SU-DHL-6 (cell line): Measurements from ENCODE around the gene IL17RC.

Experiments used
- EZH2phosphoT487 ChIP-seq: fragments of 200-600 bp; sonication (generic), shearing (Covaris generic); conservative IDR thresholded peaks from 2 replicates; pipeline ENCODE4 v1.6.1; 2018; ENCODE audit warnings: mild to moderate bottlenecking, antibody characterized with exemption, low read length, moderate library complexity, mixed read lengths
- TF ChIP-seq, protein P1 (sequence below): fragments of 200-600 bp; sonication (generic); IDR thresholded peaks from one replicate; pipeline ENCODE4 v1.5.1; 2017; ENCODE audit warnings: antibody characterized with exemption, mild to moderate bottlenecking, low read length, moderate library complexity; ENCODE audit not compliant: insufficient read depth, poor library complexity, severe bottlenecking

DNA sequence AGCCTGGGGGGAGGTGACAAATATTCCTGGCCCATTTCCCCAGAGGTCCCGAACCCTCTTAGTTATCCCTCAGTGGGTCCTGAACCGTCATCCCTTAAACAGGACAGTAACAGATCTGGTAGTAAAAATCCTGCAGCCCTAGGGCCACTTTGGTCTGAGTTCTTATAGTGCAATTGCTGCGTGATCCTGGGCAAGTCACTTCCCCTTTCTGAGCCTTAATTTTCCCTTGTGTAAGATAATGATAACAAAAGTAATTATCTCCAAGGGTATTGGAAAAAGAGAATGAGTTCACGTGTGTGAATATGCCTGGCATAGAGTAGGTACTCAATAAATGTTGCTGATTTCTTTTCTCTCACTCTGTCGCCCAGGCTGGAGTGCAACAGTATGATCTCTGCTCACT is 29.4 kb upstream of the IL17RC start:
- TF ChIP-seq, protein P1, sequence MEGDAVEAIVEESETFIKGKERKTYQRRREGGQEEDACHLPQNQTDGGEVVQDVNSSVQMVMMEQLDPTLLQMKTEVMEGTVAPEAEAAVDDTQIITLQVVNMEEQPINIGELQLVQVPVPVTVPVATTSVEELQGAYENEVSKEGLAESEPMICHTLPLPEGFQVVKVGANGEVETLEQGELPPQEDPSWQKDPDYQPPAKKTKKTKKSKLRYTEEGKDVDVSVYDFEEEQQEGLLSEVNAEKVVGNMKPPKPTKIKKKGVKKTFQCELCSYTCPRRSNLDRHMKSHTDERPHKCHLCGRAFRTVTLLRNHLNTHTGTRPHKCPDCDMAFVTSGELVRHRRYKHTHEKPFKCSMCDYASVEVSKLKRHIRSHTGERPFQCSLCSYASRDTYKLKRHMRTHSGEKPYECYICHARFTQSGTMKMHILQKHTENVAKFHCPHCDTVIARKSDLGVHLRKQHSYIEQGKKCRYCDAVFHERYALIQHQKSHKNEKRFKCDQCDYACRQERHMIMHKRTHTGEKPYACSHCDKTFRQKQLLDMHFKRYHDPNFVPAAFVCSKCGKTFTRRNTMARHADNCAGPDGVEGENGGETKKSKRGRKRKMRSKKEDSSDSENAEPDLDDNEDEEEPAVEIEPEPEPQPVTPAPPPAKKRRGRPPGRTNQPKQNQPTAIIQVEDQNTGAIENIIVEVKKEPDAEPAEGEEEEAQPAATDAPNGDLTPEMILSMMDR = no peak
- no peak for TF ChIP-seq EZH2phosphoT487
